CD4-positive, alpha-beta T cell (primary cell): ENCODE data around the gene ASZ1. TPM values are rescaled to one million over a fixed set of nuclear protein-coding genes. Genes with fewer than 3 reads are reported as not detected.

Experiments used
- ATAC-seq: fragments of 200-7000 bp; cut with Tn5 transposase; one replicate; pipeline ENCODE4 v1.10.0; 2022; ENCODE audit warnings: mild to moderate bottlenecking; ENCODE audit not compliant: poor library complexity
- CTCF ChIA-PET: fragments of 350-600 bp; sonication (Branson Sonifier 250); formaldehyde crosslinking; loops from one replicate; lab custom pipeline; 2021; ENCODE audit warnings: antibody characterized with exemption, inconsistent platforms; lab: Charles Lee
- POLR2A ChIA-PET: fragments of 350-600 bp; sonication (Branson Sonifier 250); formaldehyde crosslinking; loops from one replicate; lab custom pipeline; 2021; ENCODE audit warnings: antibody characterized with exemption, inconsistent platforms; lab: Charles Lee
- DNase-seq, 14 experiments: peaks; one replicate each; pipeline ENCODE4 v3.0.0-alpha.2; 2013 to 2020; ENCODE audit warnings: mixed read lengths in 2 of 14
- H3K27ac ChIP-seq, 2 donors: one replicate each; pipeline versions ENCODE4 v1.5.1 to v1.7.0; 2013; ENCODE audit warnings: low read length in 2 of 2, low read depth in 1 of 2, mild to moderate bottlenecking in 1 of 2
- H3K27me3 ChIP-seq, 2 experiments: 1 replicate in 1 of 2; 2 replicates in 1 of 2; pipeline versions ENCODE4 v1.6.1 to v1.7.0; 2013; ENCODE audit warnings: low read length in 2 of 2, control low read depth in 1 of 2, mild to moderate bottlenecking in 1 of 2, moderate library complexity in 1 of 2; ENCODE audit not compliant: insufficient read depth in 2 of 2, control insufficient read depth in 1 of 2
- H3K36me3 ChIP-seq: one replicate; pipeline ENCODE4 v1.6.1; 2013; ENCODE audit warnings: low read length, control low read depth; ENCODE audit not compliant: insufficient read depth
- H3K4me1 ChIP-seq: one replicate; pipeline ENCODE4 v1.6.1; 2013; ENCODE audit warnings: low read length, control low read depth; ENCODE audit not compliant: insufficient read depth
- H3K4me3 ChIP-seq: one replicate; pipeline ENCODE4 v1.5.1; 2013; ENCODE audit warnings: mild to moderate bottlenecking, low read length, moderate library complexity
- H3K9me3 ChIP-seq, 2 experiments: 1 replicate in 1 of 2; 2 replicates in 1 of 2; pipeline versions ENCODE4 v1.6.1 to v1.7.0; 2013; ENCODE audit warnings: low read length in 2 of 2, mild to moderate bottlenecking in 2 of 2, control low read depth in 1 of 2, moderate library complexity in 1 of 2; ENCODE audit not compliant: control insufficient read depth in 1 of 2, insufficient read depth in 1 of 2
- H3K27ac Mint-ChIP-seq: one replicate; pipeline ENCODE4 v1.8.0; 2020; ENCODE audit warnings: mixed read lengths
- H3K27me3 Mint-ChIP-seq: one replicate; pipeline ENCODE4 v1.8.0; 2021; ENCODE audit warnings: mixed read lengths
- H3K36me3 Mint-ChIP-seq: one replicate; pipeline ENCODE4 v1.8.0; 2021; ENCODE audit warnings: low read depth, mixed read lengths
- H3K4me1 Mint-ChIP-seq: one replicate; pipeline ENCODE4 v1.8.0; 2021; ENCODE audit warnings: low read depth, mixed read lengths
- H3K4me3 Mint-ChIP-seq: one replicate; pipeline ENCODE4 v1.8.0; 2020; ENCODE audit warnings: mild to moderate bottlenecking, mixed read lengths
- H3K9me3 Mint-ChIP-seq: one replicate; pipeline ENCODE4 v1.8.0; 2020; ENCODE audit warnings: mixed read lengths
- CTCF ChIP-seq: fragments of 200-600 bp; IDR thresholded peaks from one replicate; pipeline ENCODE4 v1.8.0; 2022; ENCODE audit warnings: antibody characterized with exemption, mild to moderate bottlenecking
- intact Hi-C, 2 experiments: fragments of 100-400 bp; cut with DNase I in 1 of 2; cut with micrococcal nuclease in 1 of 2; formaldehyde crosslinking; loops; one replicate each; pipeline versions ENCODE4 v1.15.1 to v1.9.0; 2023 to 2025; cut with DNase I, micrococcal nuclease
- total RNA-seq, 174 experiments: library from RNA in 2 of 174; stranded (reverse) in 2 of 174; gene quantifications; one replicate each; pipeline ENCODE4 v1.2.3 and lab custom pipeline; 2021 to 2026

The ASZ1 gene
- total RNA-seq, 2 experiments from 2014 or later = not detected

- no peak overlapping the region for H3K4me3 ChIP-seq
- no peaks in the 10 kb centered on the region for H3K4me1 ChIP-seq
- H3K9me3 Mint-ChIP-seq = peaks cover 4% of the 10 kb centered on the region
- no peaks in the 10 kb centered on the region for H3K27me3 ChIP-seq
- TF ChIP-seq CTCF = no peak
- CTCF ChIA-PET = no interaction called here
- H3K36me3 ChIP-seq = no peaks in the 10 kb centered on the region
- ATAC-seq (no peak), DNase-seq (no peak)
- no peaks in the 10 kb centered on the region for H3K27me3 Mint-ChIP-seq
- H3K4me1 Mint-ChIP-seq = no peaks in the 10 kb centered on the region
- no peaks in the 10 kb centered on the region for H3K9me3 ChIP-seq
- intact Hi-C loops = no loop called here
- no peaks in the 10 kb centered on the region for H3K36me3 Mint-ChIP-seq
- no peak overlapping the region for H3K27ac ChIP-seq
- no peak overlapping the region for H3K4me3 Mint-ChIP-seq
- POLR2A ChIA-PET = no interaction called here
- no peak overlapping the region for H3K27ac Mint-ChIP-seq
These were observed 55.2 kb downstream of the ASZ1 start for GRCh38 chr7:117372073-117372472.

- ChIA-PET POLR2A (no interaction called here), CTCF (no interaction called here)
- intact Hi-C loops = no loop called here
- Mint-ChIP-seq H3K4me1 (no peaks in the 10 kb centered on the region), H3K36me3 (no peaks in the 10 kb centered on the region), H3K4me3 (no peak overlapping the region), H3K9me3 (peaks cover 3% of the 10 kb centered on the region), H3K27me3 (no peaks in the 10 kb centered on the region), H3K27ac (no peak overlapping the region)
- H3K36me3 ChIP-seq = no peaks in the 10 kb centered on the region
- ATAC-seq (no peak), DNase-seq (no peak)
- no peak overlapping the region for H3K27ac ChIP-seq
- no peak overlapping the region for H3K4me3 ChIP-seq
- no peaks in the 10 kb centered on the region for H3K9me3 ChIP-seq
- no peaks in the 10 kb centered on the region for H3K4me1 ChIP-seq
- H3K27me3 ChIP-seq = no peaks in the 10 kb centered on the region
- no peak for TF ChIP-seq CTCF
These were observed 62.8 kb downstream of the ASZ1 start for GRCh38 chr7:117364339-117365080.

- POLR2A ChIA-PET = no interaction called here
These were observed 64.9 kb downstream of the ASZ1 start for GRCh38 chr7:117362294-117362888.

More at GRCh38 chr7:117362294-117362888, 64.9 kb downstream of the ASZ1 start:
- H3K27me3 Mint-ChIP-seq = no peaks in the 10 kb centered on the region
- no peak for TF ChIP-seq CTCF
- Histone ChIP-seq H3K27me3 (no peaks in the 10 kb centered on the region), H3K36me3 (no peaks in the 10 kb centered on the region), H3K4me3 (no peak overlapping the region), H3K27ac (no peak overlapping the region), H3K9me3 (no peaks in the 10 kb centered on the region), H3K4me1 (no peaks in the 10 kb centered on the region)
- no peak for ATAC-seq
- peaks cover 3% of the 10 kb centered on the region for H3K9me3 Mint-ChIP-seq
- no peaks in the 10 kb centered on the region for H3K36me3 Mint-ChIP-seq
- H3K4me1 Mint-ChIP-seq = no peaks in the 10 kb centered on the region
- H3K4me3 Mint-ChIP-seq = no peak overlapping the region
- no peak for DNase-seq
- CTCF ChIA-PET = no interaction called here
- no peak overlapping the region for H3K27ac Mint-ChIP-seq
- intact Hi-C loops = no loop called here
